ENCODE data around the gene GALNT10. TPM values are rescaled to one million over a fixed set of nuclear protein-coding genes. Genes with fewer than 3 reads are reported as not detected.

The GALNT10 gene
- total RNA-seq, 1 donor from 2014 or later, result 96.1 TPM

DNA sequence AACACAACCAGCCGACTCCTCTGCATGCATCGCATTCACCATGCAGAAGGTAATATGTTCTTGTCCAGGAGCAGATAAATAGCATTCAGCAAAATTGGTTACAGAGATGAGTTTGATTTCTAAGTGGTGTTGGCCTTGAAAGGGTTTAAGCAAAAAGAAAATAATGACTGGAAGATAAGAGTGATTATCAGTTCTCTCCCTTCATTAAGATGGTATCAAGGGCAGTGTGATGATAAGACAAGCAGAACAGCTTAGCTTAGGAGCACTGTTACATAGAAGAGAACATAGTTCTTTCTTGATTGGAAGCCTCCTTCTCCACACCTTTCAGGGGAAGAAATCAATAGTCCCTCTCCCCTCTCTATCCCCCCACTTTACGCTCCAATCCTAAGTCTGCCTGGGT is 121.5 kb downstream of the GALNT10 start:
- Histone ChIP-seq H3K4me2 (ENCODE audit: low read length) (no peak overlapping the region), H3K4me1 (ENCODE audit: insufficient read depth, low read length) (peaks cover 34% of the 10 kb centered on the region), H3K79me2 (ENCODE audit: insufficient read depth, low read length) (peaks cover 25% of the 10 kb centered on the region), H3K9me3 (ENCODE audit: insufficient read depth, low read depth, low read length) (no peaks in the 10 kb centered on the region), H3K4me3 (ENCODE audit: insufficient read depth, low read depth, low read length) (no peak overlapping the region), H4K20me1 (ENCODE audit: insufficient read depth, low read length) (no peaks in the 10 kb centered on the region), H2AFZ (ENCODE audit: low read depth, low read length) (no peak overlapping the region), H3K9ac (ENCODE audit: low read length) (no peak overlapping the region), H3K27me3 (ENCODE audit: insufficient read depth, low read length) (no peaks in the 10 kb centered on the region), H3K27ac (ENCODE audit: low read depth, low read length) (no peak overlapping the region), H3K36me3 (ENCODE audit: insufficient read depth, low read length) (peaks cover 3% of the 10 kb centered on the region)
- H3K27me3 Mint-ChIP-seq (ENCODE audit: low read depth, unreplicated experiment), result no peaks in the 10 kb centered on the region
- H3K4me3 Mint-ChIP-seq (ENCODE audit: unreplicated experiment), result no peak overlapping the region
- DNase-seq (ENCODE audit: low read depth), result no peak
- FAIRE-seq, result no peak
- H3K27ac Mint-ChIP-seq (ENCODE audit: unreplicated experiment), result no peak overlapping the region
- no peak for TF ChIP-seq EZH2 (IDR thresholded peaks at IDR 0.05; ENCODE audit: insufficient read depth, low read length)
- TF ChIP-seq CTCF (IDR thresholded peaks at IDR 0.05; ENCODE audit: insufficient read depth, low read depth, low read length), result no peak
- H3K36me3 Mint-ChIP-seq (ENCODE audit: low read depth, unreplicated experiment), result peaks cover 16% of the 10 kb centered on the region
- no peaks in the 10 kb centered on the region for H3K9me3 Mint-ChIP-seq (ENCODE audit: unreplicated experiment)
- peaks cover 37% of the 10 kb centered on the region for H3K4me1 Mint-ChIP-seq (ENCODE audit: low read depth, unreplicated experiment)

- Histone ChIP-seq H3K4me2 (ENCODE audit: low read length) (no peak overlapping the region), H3K79me2 (ENCODE audit: insufficient read depth, low read length) (peaks cover 25% of the 10 kb centered on the region), H3K9ac (ENCODE audit: low read length) (no peak overlapping the region), H3K9me3 (ENCODE audit: insufficient read depth, low read depth, low read length) (no peaks in the 10 kb centered on the region), H3K4me1 (ENCODE audit: insufficient read depth, low read length) (peaks cover 34% of the 10 kb centered on the region), H3K27ac (ENCODE audit: low read depth, low read length) (no peak overlapping the region), H3K27me3 (ENCODE audit: insufficient read depth, low read length) (no peaks in the 10 kb centered on the region), H4K20me1 (ENCODE audit: insufficient read depth, low read length) (no peaks in the 10 kb centered on the region), H2AFZ (ENCODE audit: low read depth, low read length) (no peak overlapping the region), H3K36me3 (ENCODE audit: insufficient read depth, low read length) (peaks cover 3% of the 10 kb centered on the region), H3K4me3 (ENCODE audit: insufficient read depth, low read depth, low read length) (no peak overlapping the region)
- no peak for TF ChIP-seq EZH2 (IDR thresholded peaks at IDR 0.05; ENCODE audit: insufficient read depth, low read length)
- no peak for TF ChIP-seq CTCF (IDR thresholded peaks at IDR 0.05; ENCODE audit: insufficient read depth, low read depth, low read length)
- H3K4me1 Mint-ChIP-seq (ENCODE audit: low read depth, unreplicated experiment), result peaks cover 37% of the 10 kb centered on the region
- no peaks in the 10 kb centered on the region for H3K9me3 Mint-ChIP-seq (ENCODE audit: unreplicated experiment)
- DNase-seq (ENCODE audit: low read depth), result peak; percentile 41
- no peaks in the 10 kb centered on the region for H3K27me3 Mint-ChIP-seq (ENCODE audit: low read depth, unreplicated experiment)
- H3K4me3 Mint-ChIP-seq (ENCODE audit: unreplicated experiment), result no peak overlapping the region
- H3K27ac Mint-ChIP-seq (ENCODE audit: unreplicated experiment), result no peak overlapping the region
- peaks cover 21% of the 10 kb centered on the region for H3K36me3 Mint-ChIP-seq (ENCODE audit: low read depth, unreplicated experiment)
- FAIRE-seq, result no peak
Observed at GRCh38 chr5:154312576-154312975, 122.0 kb downstream of the GALNT10 start.

GRCh38 chr5:154313360-154314017 is 123.0 kb downstream of the GALNT10 start:
- Histone ChIP-seq H3K4me1 (ENCODE audit: insufficient read depth, low read length) (peaks cover 28% of the 10 kb centered on the region), H2AFZ (ENCODE audit: low read depth, low read length) (no peak overlapping the region), H3K79me2 (ENCODE audit: insufficient read depth, low read length) (peaks cover 29% of the 10 kb centered on the region), H4K20me1 (ENCODE audit: insufficient read depth, low read length) (peaks cover 5% of the 10 kb centered on the region), H3K4me2 (ENCODE audit: low read length) (no peak overlapping the region), H3K4me3 (ENCODE audit: insufficient read depth, low read depth, low read length) (no peak overlapping the region), H3K9me3 (ENCODE audit: insufficient read depth, low read depth, low read length) (no peaks in the 10 kb centered on the region), H3K36me3 (ENCODE audit: insufficient read depth, low read length) (peaks cover 3% of the 10 kb centered on the region), H3K9ac (ENCODE audit: low read length) (no peak overlapping the region), H3K27ac (ENCODE audit: low read depth, low read length) (no peak overlapping the region), H3K27me3 (ENCODE audit: insufficient read depth, low read length) (no peaks in the 10 kb centered on the region)
- H3K4me1 Mint-ChIP-seq (ENCODE audit: low read depth, unreplicated experiment), result peaks cover 31% of the 10 kb centered on the region
- no peak overlapping the region for H3K4me3 Mint-ChIP-seq (ENCODE audit: unreplicated experiment)
- H3K27me3 Mint-ChIP-seq (ENCODE audit: low read depth, unreplicated experiment), result no peaks in the 10 kb centered on the region
- DNase-seq (ENCODE audit: low read depth) (no peak), FAIRE-seq (no peak)
- TF ChIP-seq EZH2 (IDR thresholded peaks at IDR 0.05; ENCODE audit: insufficient read depth, low read length) (no peak), CTCF (IDR thresholded peaks at IDR 0.05; ENCODE audit: insufficient read depth, low read depth, low read length) (no peak)
- peaks cover 25% of the 10 kb centered on the region for H3K36me3 Mint-ChIP-seq (ENCODE audit: low read depth, unreplicated experiment)
- H3K27ac Mint-ChIP-seq (ENCODE audit: unreplicated experiment), result no peak overlapping the region
- H3K9me3 Mint-ChIP-seq (ENCODE audit: unreplicated experiment), result no peaks in the 10 kb centered on the region
